GM19025 (cell line): ENCODE data around the gene ZDHHC21.

Experiments used
- ATAC-seq: cut with Tn5 transposase; IDR thresholded peaks from one replicate; pipeline ENCODE4 v1.9.1; 2021; ENCODE audit warnings: mild to moderate bottlenecking, low read depth, moderate library complexity; ENCODE audit not compliant: unreplicated experiment

ZDHHC21 gene

GRCh38 chr9:14618836-14619420, 74.3 kb downstream of the ZDHHC21 start:
- ATAC-seq: no peak

- ATAC-seq: peak; percentile 70
Observed at GRCh38 chr9:14616188-14616982, 76.8 kb downstream of the ZDHHC21 start.

GRCh38 chr9:14608540-14608939, 84.7 kb downstream of the ZDHHC21 start:
- no peak for ATAC-seq

- ATAC-seq: no peak
Observed at GRCh38 chr9:14597171-14597799, 95.9 kb downstream of the ZDHHC21 start.

- no peak for ATAC-seq
Observed at GRCh38 chr9:14593406-14593805, 99.8 kb downstream of the ZDHHC21 start.

GRCh38 chr9:14591411-14591810, 101.8 kb downstream of the ZDHHC21 start:
- ATAC-seq: no peak

GRCh38 chr9:14585730-14586473, 107.3 kb downstream of the ZDHHC21 start:
- ATAC-seq: peak; percentile 99

GRCh38 chr9:14584571-14584970, 108.7 kb downstream of the ZDHHC21 start:
- no peak for ATAC-seq

- no peak for ATAC-seq
Observed at GRCh38 chr9:14578030-14578429, 115.2 kb downstream of the ZDHHC21 start.

GRCh38 chr9:14574173-14574572, 119.1 kb downstream of the ZDHHC21 start:
- ATAC-seq: no peak

- ATAC-seq: no peak
Observed at GRCh38 chr9:14573319-14573718, 119.9 kb downstream of the ZDHHC21 start.

GRCh38 chr9:14565352-14566016, 127.7 kb downstream of the ZDHHC21 start:
- no peak for ATAC-seq

- ATAC-seq: no peak
Observed at GRCh38 chr9:14563902-14564624, 129.2 kb downstream of the ZDHHC21 start.

- no peak for ATAC-seq
Observed at GRCh38 chr9:14561929-14562405, 131.3 kb downstream of the ZDHHC21 start.
